ENCODE data around the gene KCNQ4.

- TF ChIP-seq ARNT (IDR thresholded peaks at IDR 0.05) (no peak), NFRKB (IDR thresholded peaks at IDR 0.05) (no peak), SUZ12 (IDR thresholded peaks at IDR 0.05) (no peak), HDGF (IDR thresholded peaks at IDR 0.05; ENCODE audit: borderline replicate concordance) (no peak), SP1 (IDR thresholded peaks at IDR 0.05) (no peak), ELF4 (IDR thresholded peaks at IDR 0.05) (no peak), ZNF384 (IDR thresholded peaks at IDR 0.05) (no peak), L3MBTL2 (conservative IDR thresholded peaks at IDR 0.05) (no peak), FOXM1 (IDR thresholded peaks at IDR 0.05; ENCODE audit: borderline replicate concordance) (no peak)
Measured at GRCh38 chr1:40773748-40774265, 9.8 kb upstream of the KCNQ4 start.

Measured in HEK293T (cell line).